Measurements from ENCODE around the gene ZC3H4. TPM values are rescaled to one million over a fixed set of nuclear protein-coding genes. Genes with fewer than 3 reads are reported as not detected.

Gene ZC3H4
- total and polyA plus RNA-seq, 2 of the 8 experiments (the other 6 are each of a cell fraction or from before 2014, with no cell fraction given) = 6.6 to 92.0 TPM

GRCh38 chr19:47094557-47095475 lies 18.8 kb downstream of the ZC3H4 start:
- no peak overlapping the region for H3K23ac ChIP-seq (ENCODE audit: insufficient read length)
- peaks cover 15% of the 10 kb centered on the region for H3K79me1 ChIP-seq (ENCODE audit: low read depth, low read length)
- H3K56ac ChIP-seq (replicated peaks; ENCODE audit: insufficient read length, low read depth, low read length) = no peak overlapping the region
- H2AK5ac ChIP-seq (ENCODE audit: low read depth, low read length) = no peak overlapping the region
- DNase-seq (ENCODE audit: low read depth in 1 of 2, low spot score in 2 of 2) = no peak
- H4K91ac ChIP-seq (replicated peaks; ENCODE audit: insufficient read length, low read length) = no peak overlapping the region
- no peak overlapping the region for H4K5ac ChIP-seq (ENCODE audit: insufficient read length, low read depth, low read length)
- no peaks in the 10 kb centered on the region for H3K23me2 ChIP-seq (ENCODE audit: low read depth, low read length)
- H3K4ac ChIP-seq (replicated peaks; ENCODE audit: insufficient read length, low read depth, low read length) = no peak overlapping the region
- ChIA-PET POLR2A (ENCODE audit: partially characterized antibody) (interaction anchor here (0.9 to 13.8 kb wide), 4 partner anchors 9 to 31 kb away, joined by 3 to 209 read pairs (median 10); partner anchors contain the start of gene ZC3H4), CTCF (ENCODE audit: partially characterized antibody) (interaction anchor here (0.5 to 4.7 kb wide), 6 partner anchors 12 to 1067 kb away, joined by 3 to 32 read pairs (median 4); no protein-coding TSS in a partner anchor)
- no peak for TF ChIP-seq EP300 (IDR thresholded peaks at IDR 0.05; ENCODE audit: borderline replicate concordance in 1 of 2, low read depth in 2 of 2, low read length in 2 of 2)
- TF ChIP-seq, protein P1, sequence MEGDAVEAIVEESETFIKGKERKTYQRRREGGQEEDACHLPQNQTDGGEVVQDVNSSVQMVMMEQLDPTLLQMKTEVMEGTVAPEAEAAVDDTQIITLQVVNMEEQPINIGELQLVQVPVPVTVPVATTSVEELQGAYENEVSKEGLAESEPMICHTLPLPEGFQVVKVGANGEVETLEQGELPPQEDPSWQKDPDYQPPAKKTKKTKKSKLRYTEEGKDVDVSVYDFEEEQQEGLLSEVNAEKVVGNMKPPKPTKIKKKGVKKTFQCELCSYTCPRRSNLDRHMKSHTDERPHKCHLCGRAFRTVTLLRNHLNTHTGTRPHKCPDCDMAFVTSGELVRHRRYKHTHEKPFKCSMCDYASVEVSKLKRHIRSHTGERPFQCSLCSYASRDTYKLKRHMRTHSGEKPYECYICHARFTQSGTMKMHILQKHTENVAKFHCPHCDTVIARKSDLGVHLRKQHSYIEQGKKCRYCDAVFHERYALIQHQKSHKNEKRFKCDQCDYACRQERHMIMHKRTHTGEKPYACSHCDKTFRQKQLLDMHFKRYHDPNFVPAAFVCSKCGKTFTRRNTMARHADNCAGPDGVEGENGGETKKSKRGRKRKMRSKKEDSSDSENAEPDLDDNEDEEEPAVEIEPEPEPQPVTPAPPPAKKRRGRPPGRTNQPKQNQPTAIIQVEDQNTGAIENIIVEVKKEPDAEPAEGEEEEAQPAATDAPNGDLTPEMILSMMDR (IDR thresholded peaks at IDR 0.05; ENCODE audit: control extremely low read depth in 1 of 3, insufficient read depth in 1 of 3, low read depth in 1 of 3, low read length in 3 of 3) = no peak
- no peak for TF ChIP-seq RXRA (IDR thresholded peaks at IDR 0.05; ENCODE audit: insufficient read depth, low read depth, low read length)
- TF ChIP-seq SIN3A (conservative IDR thresholded peaks at IDR 0.05 in 1 of 2, IDR thresholded peaks at IDR 0.05 in 1 of 2; ENCODE audit: low read depth in 1 of 2, low read length in 2 of 2) = no peak
- no peak for TF ChIP-seq POLR2AphosphoS5 (IDR thresholded peaks at IDR 0.05; ENCODE audit: low read depth, low read length)
- TF ChIP-seq BACH1 (IDR thresholded peaks at IDR 0.05; ENCODE audit: low read length) = no peak
- TF ChIP-seq POU5F1 (IDR thresholded peaks at IDR 0.05; ENCODE audit: low read depth, low read length) = no peak
- H3K4me3 ChIP-seq (ENCODE audit: extremely low read depth in 1 of 4, insufficient read depth in 2 of 4, low read depth in 3 of 4, low read length in 4 of 4) = no peak overlapping the region
- H3K14ac ChIP-seq (ENCODE audit: insufficient read length) = no peak overlapping the region
- no peak overlapping the region for H2BK120ac ChIP-seq (replicated peaks; ENCODE audit: low read depth, low read length)
- no peaks in the 10 kb centered on the region; a peak in 1 of 7 replicates for H3K27me3 ChIP-seq (replicated peaks in 1 of 4; ENCODE audit: control insufficient read depth in 3 of 4, extremely low read depth in 1 of 4, insufficient read depth in 3 of 4, low read length in 3 of 4)
- FAIRE-seq = no peak
- H2BK12ac ChIP-seq (ENCODE audit: low read depth, low read length) = no peak overlapping the region
- H3K4me2 ChIP-seq (ENCODE audit: insufficient read depth in 1 of 2, low read depth in 2 of 2, low read length in 2 of 2) = no peak overlapping the region
- H3K79me2 ChIP-seq (ENCODE audit: control insufficient read depth in 1 of 2, insufficient read depth in 2 of 2, low read length in 2 of 2) = peaks cover 3 to 55% of the 10 kb centered on the region in 2 experiments
- no peak overlapping the region for H2BK20ac ChIP-seq (ENCODE audit: low read length)
- peaks cover 2 to 8% (median 4%) of the 10 kb centered on the region in 4 experiments; a peak in 3 of 7 replicates for H3K4me1 ChIP-seq (replicated peaks in 1 of 4; ENCODE audit: control insufficient read depth in 3 of 4, insufficient read depth in 4 of 4, low read length in 3 of 4)
- peak overlapping the region; percentile 13; the same call in 1 of the 2 replicates for H2BK5ac ChIP-seq (ENCODE audit: low read depth, low read length)
- 90% methylated on average over 14 of the region's 15 CpGs; no CpG with 5 or more reads in 1 of the 2 experiments for WGBS, 2 experiments (ENCODE audit: extremely low coverage in 1 of 2, insufficient coverage in 1 of 2, insufficient read length in 1 of 2, insufficient replicate concordance in 2 of 2, low coverage in 1 of 2, low lambda C conversion rate in 2 of 2, missing lambda C conversion rate in 1 of 2)
- H3K9ac ChIP-seq (replicated peaks in 1 of 4; ENCODE audit: extremely low read depth in 1 of 4, low read depth in 3 of 4, low read length in 3 of 4) = no peak overlapping the region
- H4K8ac ChIP-seq (ENCODE audit: extremely low read depth, insufficient read depth, low read length) = peak overlapping the region; percentile 53; the same call in 1 of the 2 replicates
- no peak overlapping the region for H2BK15ac ChIP-seq (ENCODE audit: low read length)
- peaks cover 16% of the 10 kb centered on the region in 2 experiments for H4K20me1 ChIP-seq (replicated peaks in 1 of 2; ENCODE audit: control insufficient read depth in 1 of 2, insufficient read depth in 2 of 2, low read length in 2 of 2)
- no peak overlapping the region for H2AFZ ChIP-seq (ENCODE audit: low read length)
- H3K27ac ChIP-seq (ENCODE audit: low read depth, low read length) = no peak overlapping the region; the same call in 1 of the 2 replicates
- peaks cover 10 to 41% (median 17%) of the 10 kb centered on the region in 4 experiments; a peak in 7 of 8 replicates for H3K36me3 ChIP-seq (ENCODE audit: control insufficient read depth in 2 of 4, insufficient read depth in 4 of 4, low read length in 3 of 4)
- H3K18ac ChIP-seq (ENCODE audit: extremely low read depth, low read length) = no peak overlapping the region
- no peaks in the 10 kb centered on the region for H3K9me3 ChIP-seq (ENCODE audit: insufficient read depth in 2 of 2, low read depth in 1 of 2, low read length in 1 of 2)
